Neuronal stem cell (in vitro differentiated cells): Measurements from ENCODE around the gene ALOX12B.

Source experiments
- DNase-seq: peaks from one replicate; pipeline ENCODE4 v3.0.0-alpha.2; 2013; ENCODE audit warnings: low spot score
- H2AFZ ChIP-seq: one replicate; pipeline ENCODE4 v1.6.1; 2013; ENCODE audit warnings: mild to moderate bottlenecking, low read length, inconsistent platforms
- H2AK5ac ChIP-seq: 2 replicates; pipeline ENCODE4 v1.6.1; 2013; ENCODE audit warnings: low read depth, mild to moderate bottlenecking, inconsistent platforms, low read length, moderate library complexity, mixed read lengths
- H2BK120ac ChIP-seq: 2 replicates; pipeline ENCODE4 v1.6.1; 2013; ENCODE audit warnings: low read depth, mild to moderate bottlenecking, inconsistent platforms, low read length, moderate library complexity, mixed read lengths
- H2BK12ac ChIP-seq: one replicate; pipeline ENCODE4 v1.6.1; 2013; ENCODE audit warnings: low read length, inconsistent platforms
- H2BK15ac ChIP-seq: 2 replicates; pipeline ENCODE4 v1.6.1; 2013; ENCODE audit warnings: mild to moderate bottlenecking, low read length, inconsistent platforms, mixed read lengths
- H2BK5ac ChIP-seq: one replicate; pipeline ENCODE4 v1.6.1; 2013; ENCODE audit warnings: inconsistent platforms, mild to moderate bottlenecking, low read length, moderate library complexity
- H3K14ac ChIP-seq: one replicate; pipeline ENCODE4 v1.6.1; 2013; ENCODE audit warnings: low read length, inconsistent platforms
- H3K18ac ChIP-seq: 2 replicates; pipeline ENCODE4 v1.6.1; 2013; ENCODE audit warnings: low read length, inconsistent platforms
- H3K23ac ChIP-seq: 2 replicates; pipeline ENCODE4 v1.6.1; 2013; ENCODE audit warnings: low read depth, mild to moderate bottlenecking, mixed read lengths, low read length, inconsistent platforms; ENCODE audit not compliant: poor library complexity
- H3K27ac ChIP-seq: replicated peaks from 3 replicates; pipeline ENCODE4 v1.5.1; 2013; ENCODE audit warnings: low read length, inconsistent platforms
- H3K27me3 ChIP-seq, 3 experiments: 2 replicates each; pipeline ENCODE4 v1.6.1; 2013; ENCODE audit warnings: low read length in 3 of 3, mild to moderate bottlenecking in 2 of 3, inconsistent platforms in 1 of 3, low read depth in 1 of 3, mixed read lengths in 1 of 3, moderate library complexity in 1 of 3; ENCODE audit not compliant: control insufficient read depth in 3 of 3, insufficient read depth in 3 of 3
- H3K36me3 ChIP-seq, 2 donors: replicated peaks in 1 of 2; 2 replicates each; pipeline ENCODE4 v1.6.1; 2013; ENCODE audit warnings: low read length in 2 of 2; ENCODE audit not compliant: control insufficient read depth in 2 of 2, insufficient read depth in 2 of 2
- H3K4ac ChIP-seq: 2 replicates; pipeline ENCODE4 v1.6.1; 2013; ENCODE audit warnings: inconsistent platforms, mild to moderate bottlenecking, low read length, moderate library complexity
- H3K4me1 ChIP-seq, 2 donors: 1 replicate in 1 of 2; 2 replicates in 1 of 2; pipeline ENCODE4 v1.6.1; 2013; ENCODE audit warnings: low read length in 2 of 2, low read depth in 1 of 2; ENCODE audit not compliant: control insufficient read depth in 2 of 2, insufficient read depth in 1 of 2
- H3K4me2 ChIP-seq: one replicate; pipeline ENCODE4 v1.6.1; 2013; ENCODE audit warnings: mild to moderate bottlenecking, low read length, inconsistent platforms; ENCODE audit not compliant: insufficient read depth, poor library complexity, severe bottlenecking
- H3K4me3 ChIP-seq, 2 donors: 2 replicates each; pipeline ENCODE4 v1.5.1; 2013; ENCODE audit warnings: low read length in 2 of 2, mild to moderate bottlenecking in 2 of 2, inconsistent platforms in 1 of 2, moderate library complexity in 1 of 2
- H3K79me1 ChIP-seq: one replicate; pipeline ENCODE4 v1.6.1; 2013; ENCODE audit warnings: low read depth, mild to moderate bottlenecking, inconsistent platforms, low read length, moderate library complexity
- H3K9ac ChIP-seq: one replicate; pipeline ENCODE4 v1.6.1; 2013; ENCODE audit warnings: mild to moderate bottlenecking, low read depth, low read length, inconsistent platforms; ENCODE audit not compliant: poor library complexity
- H3K9me3 ChIP-seq, 2 donors: replicated peaks in 1 of 2; 2 replicates each; pipeline versions ENCODE3 to v1.6.1; 2013; ENCODE audit warnings: low read length in 2 of 2, mild to moderate bottlenecking in 2 of 2, inconsistent platforms in 1 of 2, low read depth in 1 of 2, mixed read lengths in 1 of 2, moderate library complexity in 1 of 2; ENCODE audit not compliant: control insufficient read depth in 2 of 2, insufficient read depth in 1 of 2
- H4K8ac ChIP-seq: one replicate; pipeline ENCODE4 v1.6.1; 2013; ENCODE audit warnings: low read depth, mild to moderate bottlenecking, inconsistent platforms, low read length, moderate library complexity
- H4K91ac ChIP-seq: one replicate; pipeline ENCODE4 v1.6.1; 2013; ENCODE audit warnings: low read length, low read depth, mild to moderate bottlenecking, inconsistent platforms; ENCODE audit not compliant: poor library complexity
- WGBS, 2 donors: extraction: QIAGEN DNeasy Blood & Tissue Kit; methylation state at CpG; one replicate each; pipeline ENCODE4 v1.1.7; 2013; ENCODE audit warnings: missing lambda C conversion rate in 2 of 2, mixed read lengths in 1 of 2; ENCODE audit not compliant: insufficient read length in 2 of 2, insufficient replicate concordance in 1 of 2; ENCODE audit errors: extremely low coverage in 2 of 2; 5-methylcytosine and 5-hydroxymethylcytosine counted together

The ALOX12B gene

GRCh38 chr17:8044819-8045810, 42.4 kb downstream of the ALOX12B start:
- Histone ChIP-seq H2BK120ac (no peak overlapping the region), H4K8ac (peak overlapping the region; percentile 99), H2BK5ac (no peak overlapping the region), H3K36me3 (no peaks in the 10 kb centered on the region), H2BK12ac (no peak overlapping the region), H3K14ac (no peak overlapping the region), H3K18ac (peak overlapping the region; percentile 35), H2BK15ac (peak overlapping the region; percentile 72), H2AK5ac (peak overlapping the region; percentile 32), H3K27ac (no peak overlapping the region), H3K23ac (peak overlapping the region; percentile 30), H4K91ac (no peak overlapping the region), H3K4me1 (peaks cover 0 to 2% of the 10 kb centered on the region in 2 donors), H3K4me2 (no peak overlapping the region), H3K4me3 (no peak overlapping the region), H2AFZ (no peak overlapping the region), H3K79me1 (no peaks in the 10 kb centered on the region), H3K4ac (no peak overlapping the region), H3K9ac (peak overlapping the region; percentile 50), H3K27me3 (peaks cover 0 to 49% (median 6%) of the 10 kb centered on the region in 3 experiments), H3K9me3 (no peaks in the 10 kb centered on the region)
- WGBS, 2 donors, result no CpG with 5 or more reads among the region's 24 CpGs
- DNase-seq, result no peak

- DNase-seq, result no peak
Measured at GRCh38 chr17:8041979-8042378, 45.5 kb downstream of the ALOX12B start.

GRCh38 chr17:8041249-8041928, 46.1 kb downstream of the ALOX12B start:
- no peak overlapping the region for H3K18ac ChIP-seq
- H4K91ac ChIP-seq, result no peak overlapping the region
- H3K23ac ChIP-seq, result no peak overlapping the region
- peaks cover 0 to 8% of the 10 kb centered on the region in 2 donors for H3K4me1 ChIP-seq
- no peak overlapping the region for H4K8ac ChIP-seq
- no peak overlapping the region for H2BK12ac ChIP-seq
- no CpG with 5 or more reads among the region's 8 CpGs for WGBS, 2 donors
- no peaks in the 10 kb centered on the region for H3K36me3 ChIP-seq
- H3K14ac ChIP-seq, result no peak overlapping the region
- no peak overlapping the region for H3K4ac ChIP-seq
- H3K4me3 ChIP-seq, result no peak overlapping the region
- no peak overlapping the region for H2BK15ac ChIP-seq
- H2AK5ac ChIP-seq, result no peak overlapping the region
- peaks cover 2 to 20% (median 18%) of the 10 kb centered on the region in 3 experiments for H3K27me3 ChIP-seq
- H2BK5ac ChIP-seq, result no peak overlapping the region
- DNase-seq, result peak; percentile 38
- H3K9me3 ChIP-seq, result peaks cover 0 to 2% of the 10 kb centered on the region in 2 donors
- H3K79me1 ChIP-seq, result no peaks in the 10 kb centered on the region
- H3K27ac ChIP-seq, result no peak overlapping the region
- H2AFZ ChIP-seq, result no peak overlapping the region
- no peak overlapping the region for H2BK120ac ChIP-seq
- H3K4me2 ChIP-seq, result no peak overlapping the region
- H3K9ac ChIP-seq, result no peak overlapping the region

More at GRCh38 chr17:8041979-8042378, 45.5 kb downstream of the ALOX12B start:
- H3K79me1 ChIP-seq, result no peaks in the 10 kb centered on the region
- H2AFZ ChIP-seq, result no peak overlapping the region
- H2BK15ac ChIP-seq, result no peak overlapping the region
- H2BK5ac ChIP-seq, result no peak overlapping the region
- H3K9ac ChIP-seq, result no peak overlapping the region
- H3K4me3 ChIP-seq, result no peak overlapping the region
- H3K18ac ChIP-seq, result no peak overlapping the region
- no peak overlapping the region for H3K27ac ChIP-seq
- H3K4me1 ChIP-seq, result peaks cover 0 to 8% of the 10 kb centered on the region in 2 donors
- H3K23ac ChIP-seq, result no peak overlapping the region
- no peak overlapping the region for H4K91ac ChIP-seq
- peaks cover 0 to 2% of the 10 kb centered on the region in 2 donors for H3K9me3 ChIP-seq
- peaks cover 2 to 26% (median 18%) of the 10 kb centered on the region in 3 experiments for H3K27me3 ChIP-seq
- no peak overlapping the region for H3K14ac ChIP-seq
- no peaks in the 10 kb centered on the region for H3K36me3 ChIP-seq
- H4K8ac ChIP-seq, result no peak overlapping the region
- H3K4me2 ChIP-seq, result no peak overlapping the region
- H2BK120ac ChIP-seq, result no peak overlapping the region
- H3K4ac ChIP-seq, result no peak overlapping the region
- H2BK12ac ChIP-seq, result no peak overlapping the region
- no peak overlapping the region for H2AK5ac ChIP-seq
